Natural killer cell (primary cell): ENCODE data around the gene MALRD1. TPM values are rescaled to one million over a fixed set of nuclear protein-coding genes. Genes with fewer than 3 reads are reported as not detected.

ENCODE experiments used
- ATAC-seq, 3 donors: fragments of 150-1000 bp in 2 of 3; fragments of 200-7000 bp in 1 of 3; cut with Tn5 transposase; 1 replicate in 1 of 3; 2 replicates in 2 of 3; pipeline ENCODE4 v1.10.0; 2021; ENCODE audit warnings: mild to moderate bottlenecking in 2 of 3, moderate library complexity in 2 of 3
- DNase-seq, 2 donors: peaks; one replicate each; pipeline versions ENCODE4 v3.0.0 to v3.0.0-alpha.2; 2013 to 2021; ENCODE audit warnings: mixed read lengths in 1 of 2
- H3K27ac ChIP-seq: one replicate; pipeline ENCODE4 v1.5.1; 2013; ENCODE audit warnings: mild to moderate bottlenecking, low read length
- H3K27me3 ChIP-seq: one replicate; pipeline ENCODE4 v1.6.1; 2013; ENCODE audit warnings: low read length; ENCODE audit not compliant: control insufficient read depth, insufficient read depth
- H3K36me3 ChIP-seq: one replicate; pipeline ENCODE4 v1.6.1; 2013; ENCODE audit warnings: low read length; ENCODE audit not compliant: control insufficient read depth, insufficient read depth
- H3K4me1 ChIP-seq: one replicate; pipeline ENCODE4 v1.6.1; 2013; ENCODE audit warnings: low read length; ENCODE audit not compliant: control insufficient read depth, insufficient read depth
- H3K4me3 ChIP-seq: one replicate; pipeline ENCODE4 v1.5.1; 2013; ENCODE audit warnings: low read length
- H3K9me3 ChIP-seq: one replicate; pipeline ENCODE4 v1.6.1; 2013; ENCODE audit warnings: low read length; ENCODE audit not compliant: control insufficient read depth, insufficient read depth
- H3K27ac Mint-ChIP-seq, 2 donors: one replicate each; pipeline ENCODE4 v1.8.0; 2022; ENCODE audit warnings: mild to moderate bottlenecking in 2 of 2, mixed read lengths in 2 of 2, moderate library complexity in 1 of 2
- H3K27me3 Mint-ChIP-seq, 2 donors: one replicate each; pipeline ENCODE4 v1.8.0; 2022; ENCODE audit warnings: low read depth in 2 of 2, mixed read lengths in 2 of 2
- H3K36me3 Mint-ChIP-seq: one replicate; pipeline ENCODE4 v1.8.0; 2022; ENCODE audit warnings: mixed read lengths
- H3K4me1 Mint-ChIP-seq, 2 donors: one replicate each; pipeline ENCODE4 v1.8.0; 2022; ENCODE audit warnings: mixed read lengths in 2 of 2
- H3K4me3 Mint-ChIP-seq: one replicate; pipeline ENCODE4 v1.8.0; 2022; ENCODE audit warnings: mild to moderate bottlenecking, moderate library complexity, mixed read lengths
- H3K9me3 Mint-ChIP-seq, 2 donors: one replicate each; pipeline ENCODE4 v1.8.0; 2022; ENCODE audit warnings: mixed read lengths in 2 of 2
- WGBS: methylation state at CpG from one replicate; pipeline ENCODE4 v1.1.7; 2013; ENCODE audit warnings: missing lambda C conversion rate; ENCODE audit not compliant: insufficient coverage; 5-methylcytosine and 5-hydroxymethylcytosine counted together
- intact Hi-C: fragments of 100-400 bp; cut with micrococcal nuclease; formaldehyde crosslinking; loops from one replicate; pipeline ENCODE4 v1.14.2; 2022
- total RNA-seq, 4 donors: library from RNA; stranded (reverse); fragments of 120-200 nt in 1 of 4; gene quantifications; one replicate each; pipeline versions ENCODE4 v1.2.3 to v1.2.4, GENCODE V29; 2013 to 2022
- TF ChIP-seq, protein P1 (sequence below): fragments of 200-600 bp; IDR thresholded peaks from one replicate; pipeline ENCODE4 v1.8.0; 2022; ENCODE audit warnings: antibody characterized with exemption

The MALRD1 gene
- total RNA-seq, 3 donors from 2014 or later (not counting 1 experiment from before 2014, with no cell fraction given), result not detected

DNA sequence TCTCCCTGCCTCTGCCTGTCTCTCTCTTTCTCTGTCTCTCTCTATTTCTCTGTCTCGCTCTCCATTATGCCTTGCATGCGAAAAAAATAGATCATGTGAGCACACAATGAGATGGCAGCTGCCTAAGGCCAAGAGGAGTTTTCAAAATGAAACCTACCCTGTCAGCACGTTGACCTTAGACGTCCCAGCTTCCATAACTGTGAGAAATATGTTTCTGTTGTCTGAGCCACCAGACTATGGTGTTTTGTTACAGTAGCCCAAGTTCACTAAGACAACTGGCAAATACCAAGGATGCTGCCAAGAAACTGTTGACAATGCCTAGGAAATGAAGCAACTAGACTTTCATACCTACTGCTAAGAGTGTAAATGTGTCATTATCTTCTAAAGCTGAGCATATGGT, 697.1 kb downstream of the MALRD1 start:
- Mint-ChIP-seq H3K4me1 (no peaks in the 10 kb centered on the region), H3K27ac (no peak overlapping the region), H3K27me3 (no peaks in the 10 kb centered on the region), H3K9me3 (no peaks in the 10 kb centered on the region), H3K36me3 (no peaks in the 10 kb centered on the region), H3K4me3 (no peak overlapping the region)
- Histone ChIP-seq H3K4me3 (no peak overlapping the region), H3K27me3 (no peaks in the 10 kb centered on the region), H3K9me3 (no peaks in the 10 kb centered on the region), H3K4me1 (no peaks in the 10 kb centered on the region), H3K27ac (no peak overlapping the region), H3K36me3 (no peaks in the 10 kb centered on the region)
- ATAC-seq (no peak), DNase-seq (no peak)
- TF ChIP-seq, protein P1, sequence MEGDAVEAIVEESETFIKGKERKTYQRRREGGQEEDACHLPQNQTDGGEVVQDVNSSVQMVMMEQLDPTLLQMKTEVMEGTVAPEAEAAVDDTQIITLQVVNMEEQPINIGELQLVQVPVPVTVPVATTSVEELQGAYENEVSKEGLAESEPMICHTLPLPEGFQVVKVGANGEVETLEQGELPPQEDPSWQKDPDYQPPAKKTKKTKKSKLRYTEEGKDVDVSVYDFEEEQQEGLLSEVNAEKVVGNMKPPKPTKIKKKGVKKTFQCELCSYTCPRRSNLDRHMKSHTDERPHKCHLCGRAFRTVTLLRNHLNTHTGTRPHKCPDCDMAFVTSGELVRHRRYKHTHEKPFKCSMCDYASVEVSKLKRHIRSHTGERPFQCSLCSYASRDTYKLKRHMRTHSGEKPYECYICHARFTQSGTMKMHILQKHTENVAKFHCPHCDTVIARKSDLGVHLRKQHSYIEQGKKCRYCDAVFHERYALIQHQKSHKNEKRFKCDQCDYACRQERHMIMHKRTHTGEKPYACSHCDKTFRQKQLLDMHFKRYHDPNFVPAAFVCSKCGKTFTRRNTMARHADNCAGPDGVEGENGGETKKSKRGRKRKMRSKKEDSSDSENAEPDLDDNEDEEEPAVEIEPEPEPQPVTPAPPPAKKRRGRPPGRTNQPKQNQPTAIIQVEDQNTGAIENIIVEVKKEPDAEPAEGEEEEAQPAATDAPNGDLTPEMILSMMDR, result no peak
- intact Hi-C loops, result no loop called here
- 86% methylated on average over 4 of the region's 4 CpGs for WGBS

- no peak for ATAC-seq
- Mint-ChIP-seq H3K27ac (no peak overlapping the region), H3K4me3 (no peak overlapping the region), H3K27me3 (no peaks in the 10 kb centered on the region), H3K4me1 (no peaks in the 10 kb centered on the region), H3K9me3 (no peaks in the 10 kb centered on the region), H3K36me3 (no peaks in the 10 kb centered on the region)
- TF ChIP-seq, protein P1, result no peak
- H3K36me3 ChIP-seq, result no peaks in the 10 kb centered on the region
- H3K4me1 ChIP-seq, result no peaks in the 10 kb centered on the region
- H3K4me3 ChIP-seq, result no peak overlapping the region
- intact Hi-C loops, result no loop called here
- DNase-seq, result no peak
- no peak overlapping the region for H3K27ac ChIP-seq
- H3K9me3 ChIP-seq, result no peaks in the 10 kb centered on the region
- no peaks in the 10 kb centered on the region for H3K27me3 ChIP-seq
These were observed 700.7 kb downstream of the MALRD1 start for GRCh38 chr10:19749185-19749729.

DNA sequence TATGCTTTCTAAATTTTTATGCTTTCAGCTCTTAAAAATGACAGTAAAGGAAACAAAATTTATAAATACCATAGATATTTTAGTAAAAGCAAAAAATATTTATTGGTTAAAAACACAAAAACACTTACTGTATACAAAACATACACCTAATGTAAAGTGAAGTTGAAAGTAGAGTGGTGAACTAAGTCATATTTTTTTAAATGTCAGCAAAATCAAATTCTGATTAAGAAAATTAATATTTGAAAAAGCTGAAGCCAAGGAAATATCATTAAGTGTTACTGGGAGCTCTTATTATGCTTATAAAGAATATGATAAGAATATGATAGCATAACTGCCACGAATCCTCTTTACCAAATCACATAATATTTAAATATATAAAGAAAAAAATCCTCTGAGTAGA, 702.4 kb downstream of the MALRD1 start:
- no peaks in the 10 kb centered on the region for H3K36me3 Mint-ChIP-seq
- H3K27me3 Mint-ChIP-seq, result no peaks in the 10 kb centered on the region
- Histone ChIP-seq H3K9me3 (no peaks in the 10 kb centered on the region), H3K27ac (no peak overlapping the region), H3K27me3 (no peaks in the 10 kb centered on the region), H3K4me3 (no peak overlapping the region), H3K36me3 (no peaks in the 10 kb centered on the region), H3K4me1 (no peaks in the 10 kb centered on the region)
- DNase-seq (no peak), ATAC-seq (no peak)
- TF ChIP-seq, protein P1, result no peak
- H3K4me1 Mint-ChIP-seq, result no peaks in the 10 kb centered on the region
- no peaks in the 10 kb centered on the region for H3K9me3 Mint-ChIP-seq
- no CpG with 5 or more reads among the region's 1 CpG for WGBS
- H3K27ac Mint-ChIP-seq, result no peak overlapping the region
- intact Hi-C loops, result no loop called here
- H3K4me3 Mint-ChIP-seq, result no peak overlapping the region

DNA sequence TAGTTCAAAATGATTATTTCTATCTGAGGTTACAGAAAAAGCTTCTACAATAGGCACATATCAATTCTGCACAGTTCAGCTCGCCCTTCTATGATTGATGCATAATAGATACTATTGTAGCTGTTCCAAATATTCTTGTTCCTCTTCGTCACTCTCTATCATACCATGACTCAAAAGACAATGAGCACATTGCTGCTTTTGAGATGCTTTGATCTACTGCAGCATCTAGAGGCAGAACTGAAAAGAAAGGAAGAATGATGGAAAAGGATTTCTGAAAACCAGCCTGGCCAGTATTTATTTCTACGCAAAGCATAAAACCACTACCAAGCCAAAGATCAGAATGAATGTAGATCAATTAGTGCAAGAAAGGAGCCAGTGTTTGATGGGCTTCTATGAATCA, 708.3 kb downstream of the MALRD1 start:
- Mint-ChIP-seq H3K4me3 (no peak overlapping the region), H3K27me3 (no peaks in the 10 kb centered on the region), H3K27ac (no peak overlapping the region), H3K36me3 (no peaks in the 10 kb centered on the region), H3K9me3 (no peaks in the 10 kb centered on the region), H3K4me1 (no peaks in the 10 kb centered on the region)
- intact Hi-C loops, result no loop called here
- TF ChIP-seq, protein P1, result no peak
- no peak for DNase-seq
- ATAC-seq, result no peak
- no peaks in the 10 kb centered on the region for H3K9me3 ChIP-seq
- no CpG with 5 or more reads among the region's 3 CpGs for WGBS
- H3K4me3 ChIP-seq, result no peak overlapping the region
- H3K27ac ChIP-seq, result no peak overlapping the region
- H3K27me3 ChIP-seq, result no peaks in the 10 kb centered on the region
- no peaks in the 10 kb centered on the region for H3K4me1 ChIP-seq
- no peaks in the 10 kb centered on the region for H3K36me3 ChIP-seq
